Dermis microvascular lymphatic vessel endothelial cell (primary cell): Measurements from ENCODE around the gene CHM. TPM values are rescaled to one million over a fixed set of nuclear protein-coding genes. Genes with fewer than 3 reads are reported as not detected.
A peak's percentile ranks its signal among the peaks of the same experiment; 100 is the strongest.
"Not testable (repeated sequence)": the region's sequence is repeated elsewhere in the genome, so short reads cannot be mapped to it uniquely, and the experiment has no call there.

Experiments used
- DNase-seq, 2 donors: peaks; one replicate each; pipeline versions ENCODE4 v3.0.0 to v3.0.0-alpha.2; 2010; ENCODE audit warnings: low read depth in 2 of 2
- total RNA-seq: library from RNA; depleted of rRNA; stranded (reverse); fragments of >200 nt; gene quantifications from 2 replicates; pipeline ENCODE4 v1.2.1, GENCODE V29; 2014

The CHM gene
- total RNA-seq, 1 donor from 2014 or later, result 17.5 TPM

GRCh38 chrX:85996555-85996954, 50.8 kb downstream of the CHM start:
- DNase-seq, result no peak

GRCh38 chrX:85995641-85996040, 51.7 kb downstream of the CHM start:
- no peak for DNase-seq

GRCh38 chrX:85994797-85995196, 52.6 kb downstream of the CHM start:
- no peak for DNase-seq

GRCh38 chrX:85994228-85994627, 53.1 kb downstream of the CHM start:
- DNase-seq, result no peak

- DNase-seq, result no peak
Observed at GRCh38 chrX:85993539-85994197, 53.7 kb downstream of the CHM start.

GRCh38 chrX:85992811-85993229, 54.5 kb downstream of the CHM start:
- peak in 1 of 2 donors; percentile 18 for DNase-seq

GRCh38 chrX:85988353-85988752, 59.0 kb downstream of the CHM start:
- no peak for DNase-seq

GRCh38 chrX:85980286-85980685, 67.1 kb downstream of the CHM start:
- DNase-seq, result no peak

GRCh38 chrX:85977218-85977617, 70.1 kb downstream of the CHM start:
- DNase-seq, result no peak

GRCh38 chrX:85972351-85972750, 75.0 kb downstream of the CHM start:
- DNase-seq, result not testable (repeated sequence)

GRCh38 chrX:85964744-85965143, 82.6 kb downstream of the CHM start:
- no peak for DNase-seq

- DNase-seq, result peak in 1 of 2 donors; percentile 46
Observed at GRCh38 chrX:85963736-85964135, 83.6 kb downstream of the CHM start.

GRCh38 chrX:85955510-85955909, 91.8 kb downstream of the CHM start:
- no peak for DNase-seq

GRCh38 chrX:85944751-85945150, 102.6 kb downstream of the CHM start:
- not testable (repeated sequence) for DNase-seq

GRCh38 chrX:85941275-85941674, 106.1 kb downstream of the CHM start:
- no peak for DNase-seq

- DNase-seq, result not testable (repeated sequence)
Observed at GRCh38 chrX:85939942-85940341, 107.4 kb downstream of the CHM start.

GRCh38 chrX:85934399-85934798, 113.0 kb downstream of the CHM start:
- DNase-seq, result not testable (repeated sequence)

GRCh38 chrX:85930099-85930498, 117.3 kb downstream of the CHM start:
- DNase-seq, result no peak

GRCh38 chrX:85928606-85929005, 118.8 kb downstream of the CHM start:
- no peak for DNase-seq

GRCh38 chrX:85927740-85928139, 119.6 kb downstream of the CHM start:
- no peak for DNase-seq

- DNase-seq, result no peak
Observed at GRCh38 chrX:85922821-85923220, 124.5 kb downstream of the CHM start.

GRCh38 chrX:85916656-85917280, 130.6 kb downstream of the CHM start:
- not testable (repeated sequence) for DNase-seq

- no peak for DNase-seq
Observed at GRCh38 chrX:85914431-85914830, 132.9 kb downstream of the CHM start.
